Stimulated activated CD4-positive, alpha-beta T cell treated with anti-CD3 and anti-CD28 coated beads, Interleukin-12 subunit alpha, Interleukin-12 subunit beta, amount 100 ng/mL, for 48 hours (primary cell): ENCODE measurements around the gene MYCBP2.

ENCODE experiments used
- DNase-seq, 3 donors: peaks; one replicate each; pipeline ENCODE4 v3.0.0-alpha.2; 2020; ENCODE audit warnings: low read depth in 2 of 3, low spot score in 1 of 3

The MYCBP2 gene

GRCh38 chr13:77105051-77105450 is 221.8 kb downstream of the MYCBP2 start:
- no peak for DNase-seq

GRCh38 chr13:77099415-77099814 is 227.5 kb downstream of the MYCBP2 start:
- no peak for DNase-seq

DNA sequence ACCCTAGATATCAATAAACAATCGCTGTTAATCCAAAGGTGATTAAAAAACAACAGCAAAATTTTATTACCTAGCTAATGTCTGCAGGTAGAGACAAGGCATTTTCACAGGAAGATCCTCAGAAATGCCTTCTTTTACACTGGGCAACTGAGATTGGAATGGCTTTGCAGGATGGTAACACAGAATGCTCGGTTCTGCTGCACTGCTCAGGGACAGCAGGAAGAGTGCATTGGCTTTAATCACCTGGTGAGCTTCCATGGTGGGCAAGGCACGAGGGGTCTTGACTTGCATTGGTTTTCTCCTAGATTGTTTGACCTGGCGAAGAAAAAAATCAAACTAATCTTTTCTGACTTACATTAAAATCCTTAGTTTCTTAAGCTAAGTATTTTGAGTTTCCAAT is 231.6 kb downstream of the MYCBP2 start:
- DNase-seq = no peak

- no peak for DNase-seq
These were observed 232.1 kb downstream of the MYCBP2 start for GRCh38 chr13:77094773-77095172.

- no peak for DNase-seq
These were observed 233.2 kb downstream of the MYCBP2 start for GRCh38 chr13:77093735-77094134.

- no peak for DNase-seq
These were observed 242.1 kb downstream of the MYCBP2 start for GRCh38 chr13:77084755-77085154.

DNA sequence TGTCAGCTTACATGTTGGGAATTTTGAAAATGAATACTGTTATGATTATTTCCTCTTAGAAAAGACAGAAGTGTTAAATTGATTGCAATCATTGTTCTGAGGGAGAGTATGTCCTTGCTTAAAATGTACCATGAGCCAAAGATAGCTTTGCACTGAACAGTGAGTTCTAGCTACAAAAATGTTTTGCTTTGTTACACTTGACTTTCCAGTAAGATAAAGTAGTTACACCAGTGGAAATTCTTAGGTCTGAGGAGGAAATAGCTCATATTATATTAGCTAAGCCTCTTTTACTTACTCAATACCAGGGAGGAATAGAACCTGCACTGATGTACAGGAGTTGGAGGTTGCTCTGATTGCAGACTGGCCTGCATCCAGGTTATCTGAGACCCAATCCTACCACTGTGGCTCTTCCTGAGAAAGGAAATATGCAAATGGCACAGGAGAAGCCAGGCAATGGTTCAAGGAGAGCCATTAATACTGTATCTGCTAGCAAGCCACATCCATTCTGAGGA is 246.9 kb downstream of the MYCBP2 start:
- no peak for DNase-seq

DNA sequence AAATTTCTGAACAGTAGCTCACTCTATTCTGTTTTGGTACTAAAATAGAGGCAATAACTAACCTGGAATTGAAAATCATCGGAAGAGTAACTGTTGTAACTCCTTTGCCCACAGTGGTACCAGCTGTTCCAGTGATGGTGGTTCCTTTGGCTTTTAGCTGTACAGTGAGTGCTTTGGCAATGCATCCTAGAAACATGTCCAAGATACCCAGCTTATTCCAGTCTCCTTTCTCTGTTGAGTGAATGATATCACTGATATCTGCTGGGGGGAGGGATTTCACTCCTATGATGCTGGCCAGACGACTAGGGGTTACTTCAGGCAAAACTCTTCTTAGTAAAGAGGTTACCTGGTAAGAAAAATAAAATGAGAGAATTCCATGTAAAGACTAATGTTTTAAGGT is 259.4 kb downstream of the MYCBP2 start:
- DNase-seq = no peak

GRCh38 chr13:77065461-77066147 is 261.3 kb downstream of the MYCBP2 start:
- DNase-seq = no peak

DNA sequence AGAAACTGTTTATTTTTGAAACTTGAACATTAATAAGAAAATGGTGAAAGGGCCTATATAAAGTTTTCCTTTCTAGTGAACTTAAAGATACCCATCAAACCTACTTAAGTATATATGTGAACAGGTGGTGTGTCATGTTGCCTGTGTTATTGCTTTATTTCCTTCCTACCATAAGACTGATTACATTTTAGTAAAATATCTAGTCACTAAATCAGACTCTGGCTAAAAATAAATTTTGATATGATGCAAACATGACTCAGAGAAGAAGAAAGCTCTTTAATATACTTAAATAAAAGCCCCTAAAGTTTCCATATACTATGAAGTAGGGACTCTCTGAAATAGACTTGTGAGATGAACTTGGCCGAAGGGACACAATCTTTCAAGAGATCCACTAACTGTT is 264.8 kb downstream of the MYCBP2 start:
- DNase-seq = no peak

- DNase-seq = no peak
These were observed 265.5 kb downstream of the MYCBP2 start for GRCh38 chr13:77061362-77061761.

GRCh38 chr13:77056886-77057285 is 270.0 kb downstream of the MYCBP2 start:
- DNase-seq = no peak

GRCh38 chr13:77056382-77056781 is 270.5 kb downstream of the MYCBP2 start:
- DNase-seq = no peak

GRCh38 chr13:77055158-77055557 is 271.7 kb downstream of the MYCBP2 start:
- DNase-seq = no peak

GRCh38 chr13:77053192-77053591 is 273.7 kb downstream of the MYCBP2 start:
- DNase-seq = no peak

DNA sequence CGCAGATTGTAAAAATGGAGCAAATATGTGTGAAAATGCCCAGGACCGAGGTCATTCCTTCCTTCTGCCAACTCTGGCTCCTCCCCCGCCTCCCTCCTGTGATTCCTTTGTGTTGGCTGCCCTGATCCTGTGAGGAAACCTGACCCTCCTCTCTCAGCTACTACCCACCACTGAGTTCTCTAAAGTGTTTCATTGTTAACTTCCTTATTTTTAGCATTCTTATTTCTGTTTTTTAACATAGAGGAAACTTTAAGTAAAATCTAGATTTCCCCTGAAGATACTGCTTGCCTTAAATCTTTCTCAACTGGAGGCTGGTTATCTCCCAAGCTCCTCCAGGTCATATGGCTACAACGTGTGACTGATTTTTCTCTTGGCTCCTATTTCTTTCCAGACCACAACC is 278.2 kb downstream of the MYCBP2 start:
- no peak for DNase-seq

GRCh38 chr13:77047649-77048343 is 279.1 kb downstream of the MYCBP2 start:
- DNase-seq = no peak

DNA sequence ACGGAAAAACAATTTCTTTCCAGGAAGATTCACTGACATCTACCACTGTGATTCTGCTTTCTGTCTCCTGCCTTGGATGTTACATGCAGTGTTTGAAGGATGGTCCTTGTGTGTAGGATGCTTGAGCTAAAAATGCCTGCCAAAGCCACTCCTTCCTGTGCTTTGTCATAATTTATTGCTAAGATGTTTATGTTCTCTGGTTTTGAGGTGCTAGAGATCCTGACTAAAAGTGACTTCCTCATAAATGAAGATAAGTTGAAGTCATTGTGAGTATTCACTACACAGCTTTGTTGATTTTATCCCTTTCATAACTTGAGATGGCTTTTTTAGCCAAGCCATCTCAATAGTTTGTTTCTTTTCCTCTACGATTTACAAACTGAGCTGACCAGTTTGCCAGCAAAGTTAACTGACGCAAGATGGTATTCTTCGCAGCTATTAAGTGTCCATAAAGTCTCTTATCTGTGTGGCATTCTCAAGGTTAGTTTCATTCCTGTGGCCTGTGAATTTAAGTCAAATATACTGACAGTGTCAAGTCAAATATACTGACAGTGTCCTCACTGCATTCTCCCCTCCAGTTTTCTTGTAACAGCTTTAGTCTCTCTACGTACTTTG is 284.2 kb downstream of the MYCBP2 start:
- no peak for DNase-seq

- no peak for DNase-seq
These were observed 286.1 kb downstream of the MYCBP2 start for GRCh38 chr13:77040835-77041234.

DNA sequence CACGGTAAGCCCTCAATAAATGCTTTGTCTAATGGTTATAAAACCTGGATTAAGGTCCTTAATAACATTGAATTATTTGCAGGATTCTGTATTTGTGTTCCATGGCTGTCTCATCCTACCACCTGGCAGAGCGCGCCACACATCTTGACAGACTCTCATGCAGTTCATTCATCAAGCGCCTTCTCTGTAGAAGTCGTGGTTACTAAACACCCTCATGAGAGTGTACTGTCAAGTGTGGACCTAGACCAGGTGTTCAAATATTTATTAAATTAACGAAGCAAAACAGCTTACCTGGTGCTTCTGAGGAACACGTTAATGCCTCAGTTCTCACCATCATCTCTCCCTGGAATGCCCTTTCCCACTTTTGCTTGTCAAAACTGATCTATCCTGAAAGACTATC is 286.8 kb downstream of the MYCBP2 start:
- no peak for DNase-seq

GRCh38 chr13:77038907-77039480 is 287.9 kb downstream of the MYCBP2 start:
- no peak for DNase-seq

- no peak for DNase-seq
These were observed 290.6 kb downstream of the MYCBP2 start for GRCh38 chr13:77036279-77036678.
